Adrenal gland (tissue), 5 donors: Measurements from ENCODE around the gene CAMTA1.

Source experiments
- CTCF ChIP-seq, 6 experiments: fragments of 450-650 bp in 4 of 6; fragments of 200-600 bp in 2 of 6; sonication (generic) in 1 of 6; IDR thresholded peaks; 1 replicate in 5 of 6; 2 replicates in 1 of 6; pipeline versions ENCODE4 v1.5.1 to v1.8.0; 2016 to 2021; ENCODE audit warnings: antibody characterized with exemption in 6 of 6, mild to moderate bottlenecking in 2 of 6, moderate library complexity in 1 of 6
- POLR2A ChIP-seq, 2 donors: fragments of 450-650 bp; IDR thresholded peaks; one replicate each; pipeline ENCODE4 v1.6.1; 2017; ENCODE audit warnings: antibody characterized with exemption in 2 of 2, mild to moderate bottlenecking in 2 of 2, moderate library complexity in 1 of 2
- donor health status: DM: no; HTN: no; CAD: no.

- TF ChIP-seq CTCF (IDR thresholded peaks at IDR 0.05), result no peak
- no peak for TF ChIP-seq POLR2A (IDR thresholded peaks at IDR 0.05)
These were observed 902.2 kb downstream of the CAMTA1 start for GRCh38 chr1:7687411-7687810.
